IMR-90 (cell line): ENCODE data around the gene DNAJA4. TPM values are rescaled to one million over a fixed set of nuclear protein-coding genes. Genes with fewer than 3 reads are reported as not detected.
A peak's percentile ranks its signal among the peaks of the same experiment; 100 is the strongest.

Experiments
- ATAC-seq: fragments of 200-7000 bp; cut with Tn5 transposase; 2 replicates; pipeline ENCODE4 v1.9.1; 2020; ENCODE audit warnings: low read depth, mild to moderate bottlenecking, moderate library complexity
- BruUV-seq: library from RNA; stranded (reverse); fragments of 400-500 nt; replicated peaks from 2 replicates; lab custom pipeline; 2021; lab: Mats Ljungman, UMichigan
- CTCF ChIA-PET: fragments of 300-600 bp; formaldehyde crosslinking; extraction: SDS; loops from one replicate; lab custom pipeline; 2021; ENCODE audit warnings: antibody characterized with exemption; lab: Yijun Ruan, JAX
- POLR2A ChIA-PET: fragments of 300-600 bp; sonication (Branson Sonifier 250); formaldehyde crosslinking; loops from one replicate; lab custom pipeline; 2022; ENCODE audit warnings: antibody characterized with exemption; ENCODE audit not compliant: unreplicated experiment; lab: Charles Lee
- DNase-seq: peaks from one replicate; pipeline ENCODE4 v3.0.0; 2013
- H2AFZ ChIP-seq: replicated peaks from 2 replicates; pipeline ENCODE3; 2013; ENCODE audit warnings: low read length, mild to moderate bottlenecking; ENCODE audit not compliant: poor library complexity
- H2AK5ac ChIP-seq: 2 replicates; pipeline ENCODE4 v1.6.1; 2013; ENCODE audit warnings: low read depth, low read length, inconsistent platforms
- H2AK9ac ChIP-seq: replicated peaks from 2 replicates; pipeline ENCODE3; 2013; ENCODE audit warnings: mild to moderate bottlenecking, low read depth, low read length, moderate library complexity; ENCODE audit not compliant: poor library complexity
- H2BK120ac ChIP-seq: 2 replicates; pipeline ENCODE4 v1.6.1; 2013; ENCODE audit warnings: low read depth, low read length, inconsistent platforms
- H2BK15ac ChIP-seq: 3 replicates; pipeline ENCODE4 v1.6.1; 2013; ENCODE audit warnings: low read depth, low read length, inconsistent platforms
- H2BK20ac ChIP-seq: 2 replicates; pipeline ENCODE4 v1.6.1; 2013; ENCODE audit warnings: low read depth, mild to moderate bottlenecking, inconsistent platforms, low read length, moderate library complexity
- H2BK5ac ChIP-seq: 2 replicates; pipeline ENCODE4 v1.6.1; 2013; ENCODE audit warnings: mild to moderate bottlenecking, low read depth, low read length, inconsistent platforms; ENCODE audit not compliant: poor library complexity, severe bottlenecking
- H3K14ac ChIP-seq: replicated peaks from 2 replicates; pipeline ENCODE4 v1.6.1; 2013; ENCODE audit warnings: low read depth, low read length, inconsistent platforms
- H3K18ac ChIP-seq: 2 replicates; pipeline ENCODE4 v1.6.1; 2013; ENCODE audit warnings: low read depth, low read length, control low read depth
- H3K23ac ChIP-seq: 2 replicates; pipeline ENCODE4 v1.6.1; 2013; ENCODE audit warnings: low read depth, low read length, inconsistent platforms
- H3K27ac ChIP-seq: 2 replicates; pipeline ENCODE4 v1.5.1; 2013; ENCODE audit warnings: mild to moderate bottlenecking, control low read depth, low read length; ENCODE audit not compliant: insufficient read depth
- H3K27me3 ChIP-seq: 2 replicates; pipeline ENCODE4 v1.6.1; 2013; ENCODE audit warnings: low read length; ENCODE audit not compliant: control insufficient read depth, insufficient read depth
- H3K36me3 ChIP-seq: 2 replicates; pipeline ENCODE4 v1.6.1; 2013; ENCODE audit warnings: low read length, mixed read lengths; ENCODE audit not compliant: control insufficient read depth, insufficient read depth
- H3K4ac ChIP-seq: 2 replicates; pipeline ENCODE4 v1.6.1; 2013; ENCODE audit warnings: low read depth, low read length, inconsistent platforms
- H3K4me1 ChIP-seq: 2 replicates; pipeline ENCODE4 v1.6.1; 2013; ENCODE audit warnings: low read length, mixed read lengths; ENCODE audit not compliant: control insufficient read depth, insufficient read depth
- H3K4me2 ChIP-seq: 2 replicates; pipeline ENCODE4 v1.6.1; 2013; ENCODE audit warnings: low read depth, mild to moderate bottlenecking, control low read depth, low read length, moderate library complexity
- H3K4me3 ChIP-seq: 2 replicates; pipeline ENCODE4 v1.5.1; 2013; ENCODE audit warnings: low read depth, mild to moderate bottlenecking, control low read depth, low read length, moderate library complexity; ENCODE audit not compliant: insufficient read depth
- H3K56ac ChIP-seq: 2 replicates; pipeline ENCODE4 v1.6.1; 2013; ENCODE audit warnings: low read length, inconsistent platforms; ENCODE audit not compliant: insufficient read depth; ENCODE audit errors: extremely low read depth
- H3K79me1 ChIP-seq, 2 experiments: 2 replicates each; pipeline ENCODE4 v1.6.1; 2013; ENCODE audit warnings: low read length in 2 of 2, inconsistent platforms in 1 of 2, low read depth in 1 of 2
- H3K9ac ChIP-seq: 2 replicates; pipeline ENCODE4 v1.6.1; 2013; ENCODE audit warnings: low read depth, low read length, control low read depth
- H3K9me1 ChIP-seq: 2 replicates; pipeline ENCODE4 v1.6.1; 2013; ENCODE audit warnings: low read length, inconsistent platforms; ENCODE audit not compliant: insufficient read depth
- H3K9me3 ChIP-seq: 2 replicates; pipeline ENCODE4 v1.6.1; 2013; ENCODE audit warnings: low read length; ENCODE audit not compliant: control insufficient read depth, insufficient read depth
- H4K20me1 ChIP-seq: 2 replicates; pipeline ENCODE4 v1.6.1; 2013; ENCODE audit warnings: low read length, inconsistent platforms; ENCODE audit not compliant: insufficient read depth
- H4K5ac ChIP-seq: 2 replicates; pipeline ENCODE4 v1.6.1; 2013; ENCODE audit warnings: mild to moderate bottlenecking, low read depth, low read length, control low read depth
- H4K8ac ChIP-seq, 2 experiments: 2 replicates each; pipeline ENCODE4 v1.6.1; 2013; ENCODE audit warnings: low read depth in 2 of 2, low read length in 2 of 2, control low read depth in 1 of 2, inconsistent platforms in 1 of 2
- H4K91ac ChIP-seq: 2 replicates; pipeline ENCODE4 v1.6.1; 2013; ENCODE audit warnings: low read depth, low read length, inconsistent platforms; ENCODE audit not compliant: insufficient read depth
- CEBPB ChIP-seq: IDR thresholded peaks from 2 replicates; pipeline ENCODE4 v1.6.1; 2012; ENCODE audit warnings: low read depth, low read length, improper control_type of control experiment
- MAFK ChIP-seq: IDR thresholded peaks from 2 replicates; pipeline ENCODE4 v1.6.1; 2012; ENCODE audit warnings: low read depth, low read length, improper control_type of control experiment
- NFE2L2 ChIP-seq: fragments of 150-350 bp; IDR thresholded peaks from 2 replicates; pipeline ENCODE4 v1.6.1; 2016; ENCODE audit warnings: low read depth, mild to moderate bottlenecking, low read length
- WGBS, 2 experiments: methylation state at CpG; one replicate each; pipeline versions ENCODE4 v1.1.5 to v1.1.7; 2013; ENCODE audit warnings: missing lambda C conversion rate in 2 of 2; ENCODE audit not compliant: insufficient read length in 1 of 2; ENCODE audit errors: extremely low coverage in 2 of 2; 5-methylcytosine and 5-hydroxymethylcytosine counted together
- dilution Hi-C: fragments of 300-500 bp; cut with HindIII; formaldehyde crosslinking; loops from one replicate; pipeline ENCODE4 v1.14.3; 2018; ENCODE audit warnings: low sequenced_read_pairs; ENCODE audit not compliant: unreplicated experiment
- in situ Hi-C: fragments of 300-500 bp; cut with MboI; formaldehyde crosslinking; loops from 3 replicates; pipeline ENCODE4 v1.14.3; 2019; ENCODE audit warnings: low sequenced_read_pairs, inconsistent platforms, mixed read lengths
- intact Hi-C: fragments of 100-400 bp; cut with micrococcal nuclease; formaldehyde crosslinking; loops from 2 replicates; pipeline ENCODE4 v1.10.0; 2022
- polyA plus RNA-seq, 3 experiments: library from polyadenylated mRNA; depleted of rRNA; stranded (reverse); fragments of >200 nt; gene quantifications; 2 replicates each; pipeline ENCODE4 v1.2.3, GENCODE V29; 2012; ENCODE audit warnings: low replicate concordance in 1 of 3
- total RNA-seq: library from RNA; depleted of rRNA; stranded (reverse); fragments of >200 nt; gene quantifications from 2 replicates; pipeline ENCODE4 v1.2.3, GENCODE V29; 2012

The DNAJA4 gene
- total and polyA plus RNA-seq, 2 of the 4 experiments (the other 2 are of a cell fraction): 0.18 to 0.32 TPM

GRCh38 chr15:78229431-78230406, 34.6 kb upstream of the DNAJA4 start:
- peaks cover 3% of the 10 kb centered on the region; the same call in 1 of the 2 replicates for H3K9me3 ChIP-seq
- no peak overlapping the region for H4K91ac ChIP-seq
- no peak overlapping the region for H4K5ac ChIP-seq
- H3K14ac ChIP-seq: no peak overlapping the region
- H3K9ac ChIP-seq: no peak overlapping the region
- no peak overlapping the region for H3K27ac ChIP-seq
- ATAC-seq (no peak), DNase-seq (no peak)
- intact Hi-C loops (no loop called here), dilution Hi-C loops (no loop called here), in situ Hi-C loops (loop anchor here (10.0 kb wide), 1 partner anchor 115 kb away; no protein-coding TSS in a partner anchor)
- no peak overlapping the region for H2AK5ac ChIP-seq
- H4K20me1 ChIP-seq: no peaks in the 10 kb centered on the region
- H3K79me1 ChIP-seq: no peaks in the 10 kb centered on the region
- WGBS, 2 experiments: 40% methylated on average over 1 of the region's 17 CpGs; no CpG with 5 or more reads in 1 of the 2 experiments
- POLR2A ChIA-PET: no interaction called here
- H3K4me2 ChIP-seq: no peak overlapping the region
- no peak overlapping the region for H2BK15ac ChIP-seq
- no peak overlapping the region for H3K23ac ChIP-seq
- H3K18ac ChIP-seq: no peak overlapping the region
- no peak for TF ChIP-seq CEBPB
- TF ChIP-seq MAFK: no peak
- no peak for TF ChIP-seq NFE2L2
- BruUV-seq: no TSS peak
- H4K8ac ChIP-seq: no peak overlapping the region
- H3K56ac ChIP-seq: no peak overlapping the region
- H3K4me1 ChIP-seq: no peaks in the 10 kb centered on the region
- H2AK9ac ChIP-seq: no peak overlapping the region
- peak overlapping the region; percentile 4 for H2AFZ ChIP-seq
- H2BK20ac ChIP-seq: no peak overlapping the region
- peaks cover 50% of the 10 kb centered on the region for H3K27me3 ChIP-seq
- CTCF ChIA-PET: no interaction called here
- no peaks in the 10 kb centered on the region for H3K36me3 ChIP-seq
- H2BK120ac ChIP-seq: no peak overlapping the region
- H3K4me3 ChIP-seq: no peak overlapping the region
- H3K9me1 ChIP-seq: no peaks in the 10 kb centered on the region
- no peak overlapping the region for H3K4ac ChIP-seq
- H2BK5ac ChIP-seq: no peak overlapping the region
